Measurements from ENCODE around the gene FNDC8.

- TF ChIP-seq, protein P1, sequence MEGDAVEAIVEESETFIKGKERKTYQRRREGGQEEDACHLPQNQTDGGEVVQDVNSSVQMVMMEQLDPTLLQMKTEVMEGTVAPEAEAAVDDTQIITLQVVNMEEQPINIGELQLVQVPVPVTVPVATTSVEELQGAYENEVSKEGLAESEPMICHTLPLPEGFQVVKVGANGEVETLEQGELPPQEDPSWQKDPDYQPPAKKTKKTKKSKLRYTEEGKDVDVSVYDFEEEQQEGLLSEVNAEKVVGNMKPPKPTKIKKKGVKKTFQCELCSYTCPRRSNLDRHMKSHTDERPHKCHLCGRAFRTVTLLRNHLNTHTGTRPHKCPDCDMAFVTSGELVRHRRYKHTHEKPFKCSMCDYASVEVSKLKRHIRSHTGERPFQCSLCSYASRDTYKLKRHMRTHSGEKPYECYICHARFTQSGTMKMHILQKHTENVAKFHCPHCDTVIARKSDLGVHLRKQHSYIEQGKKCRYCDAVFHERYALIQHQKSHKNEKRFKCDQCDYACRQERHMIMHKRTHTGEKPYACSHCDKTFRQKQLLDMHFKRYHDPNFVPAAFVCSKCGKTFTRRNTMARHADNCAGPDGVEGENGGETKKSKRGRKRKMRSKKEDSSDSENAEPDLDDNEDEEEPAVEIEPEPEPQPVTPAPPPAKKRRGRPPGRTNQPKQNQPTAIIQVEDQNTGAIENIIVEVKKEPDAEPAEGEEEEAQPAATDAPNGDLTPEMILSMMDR (IDR thresholded peaks at IDR 0.05), result no peak
- no peak for TF ChIP-seq POLR2A (IDR thresholded peaks at IDR 0.05)
- TF ChIP-seq POLR2AphosphoS5 (IDR thresholded peaks at IDR 0.05), result no peak
These were observed 24.9 kb downstream of the FNDC8 start for GRCh38 chr17:35146214-35146833.

All from transverse colon (tissue), 4 donors.